GM23248 (cell line): ENCODE data around the gene ERBB4.

ENCODE experiments used
- EZH2 ChIP-seq: fragments of 200-600 bp; sonication (generic); IDR thresholded peaks from 2 replicates; pipeline ENCODE4 v1.6.1; 2018; ENCODE audit warnings: antibody characterized with exemption, mild to moderate bottlenecking; ENCODE audit not compliant: insufficient read depth, poor library complexity, severe bottlenecking
- EZH2phosphoT487 ChIP-seq: fragments of 200-600 bp; sonication (generic); IDR thresholded peaks from 2 replicates; pipeline ENCODE4 v1.6.1; 2018; ENCODE audit warnings: antibody characterized with exemption, moderate library complexity, mild to moderate bottlenecking, low read depth; ENCODE audit not compliant: insufficient read depth

GRCh38 chr2:212427638-212428037, 111.0 kb downstream of the ERBB4 start:
- TF ChIP-seq EZH2 (no peak), EZH2phosphoT487 (no peak)
